GM12864 (cell line): ENCODE results near the gene CNOT1.
A peak's percentile ranks its signal among the peaks of the same experiment; 100 is the strongest.
"Not testable (repeated sequence)": the region's sequence is repeated elsewhere in the genome, so short reads cannot be mapped to it uniquely, and the experiment has no call there.

Experiments used
- DNase-seq: peaks from one replicate; pipeline ENCODE4 v3.0.0-alpha.2; 2011; ENCODE audit warnings: low read depth
- H3K4me3 ChIP-seq: 2 replicates; pipeline ENCODE4 v1.5.1; 2011; ENCODE audit warnings: mild to moderate bottlenecking, low read depth, low read length, control low read depth
- TF ChIP-seq, protein P1 (sequence below): IDR thresholded peaks from 2 replicates; pipeline ENCODE4 v1.5.1; 2011; ENCODE audit warnings: low read depth, mild to moderate bottlenecking, moderate library complexity, low read length, control low read depth, inconsistent platforms; ENCODE audit errors: missing control alignments

Gene CNOT1

DNA sequence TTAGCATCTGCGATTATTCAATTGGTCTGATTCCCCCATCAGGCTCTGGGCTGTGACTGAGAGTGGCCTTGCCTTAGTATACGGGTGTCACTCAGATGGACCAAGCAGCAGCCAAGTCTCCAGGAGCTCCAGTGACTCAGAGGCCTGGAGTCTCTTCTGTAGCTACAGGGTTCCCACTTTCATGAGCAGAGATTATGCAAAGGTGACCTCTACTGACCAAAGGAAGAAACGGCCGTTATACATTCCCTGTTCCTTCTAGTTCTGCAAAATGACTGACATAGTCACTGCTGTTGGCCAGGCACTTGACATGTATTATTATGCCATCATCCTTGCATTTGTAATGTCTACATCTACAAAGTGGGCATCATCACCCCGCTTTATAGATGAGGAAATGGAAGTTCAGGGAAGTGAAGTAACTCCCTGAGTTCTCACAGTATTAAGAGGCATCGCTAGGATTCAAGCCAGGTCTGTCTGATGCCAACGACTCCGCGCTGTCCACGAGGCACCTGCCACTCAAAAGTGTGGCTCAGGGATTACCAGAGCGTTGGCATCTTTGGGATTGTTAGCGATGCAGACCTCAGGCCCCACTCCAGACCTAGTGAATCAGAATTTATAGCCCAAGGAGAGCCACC lies 31.7 kb upstream of the CNOT1 start:
- TF ChIP-seq, protein P1, sequence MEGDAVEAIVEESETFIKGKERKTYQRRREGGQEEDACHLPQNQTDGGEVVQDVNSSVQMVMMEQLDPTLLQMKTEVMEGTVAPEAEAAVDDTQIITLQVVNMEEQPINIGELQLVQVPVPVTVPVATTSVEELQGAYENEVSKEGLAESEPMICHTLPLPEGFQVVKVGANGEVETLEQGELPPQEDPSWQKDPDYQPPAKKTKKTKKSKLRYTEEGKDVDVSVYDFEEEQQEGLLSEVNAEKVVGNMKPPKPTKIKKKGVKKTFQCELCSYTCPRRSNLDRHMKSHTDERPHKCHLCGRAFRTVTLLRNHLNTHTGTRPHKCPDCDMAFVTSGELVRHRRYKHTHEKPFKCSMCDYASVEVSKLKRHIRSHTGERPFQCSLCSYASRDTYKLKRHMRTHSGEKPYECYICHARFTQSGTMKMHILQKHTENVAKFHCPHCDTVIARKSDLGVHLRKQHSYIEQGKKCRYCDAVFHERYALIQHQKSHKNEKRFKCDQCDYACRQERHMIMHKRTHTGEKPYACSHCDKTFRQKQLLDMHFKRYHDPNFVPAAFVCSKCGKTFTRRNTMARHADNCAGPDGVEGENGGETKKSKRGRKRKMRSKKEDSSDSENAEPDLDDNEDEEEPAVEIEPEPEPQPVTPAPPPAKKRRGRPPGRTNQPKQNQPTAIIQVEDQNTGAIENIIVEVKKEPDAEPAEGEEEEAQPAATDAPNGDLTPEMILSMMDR: peak; percentile 69
- H3K4me3 ChIP-seq: no peak overlapping the region
- no peak for DNase-seq

DNA sequence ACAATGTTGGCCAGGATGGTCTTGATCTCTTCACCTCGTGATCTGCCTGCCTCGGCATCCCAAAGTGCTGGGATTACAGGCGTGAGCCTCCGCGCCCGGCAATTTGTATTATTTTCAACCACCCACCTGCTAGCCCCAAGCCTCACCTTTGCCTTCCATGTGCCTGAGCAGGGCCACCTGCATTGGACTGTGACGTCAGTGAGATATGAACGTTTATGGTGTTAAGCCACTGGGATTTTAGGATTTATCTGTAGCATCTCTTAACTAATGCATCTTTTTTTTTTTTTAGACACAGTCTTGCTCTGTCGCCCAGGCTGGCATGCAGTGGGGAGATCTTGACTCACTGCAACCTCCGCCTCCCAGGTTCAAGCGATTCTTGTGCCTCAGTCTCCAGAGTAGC lies 30.3 kb upstream of the CNOT1 start:
- H3K4me3 ChIP-seq, DNase-seq: not testable (repeated sequence)

DNA sequence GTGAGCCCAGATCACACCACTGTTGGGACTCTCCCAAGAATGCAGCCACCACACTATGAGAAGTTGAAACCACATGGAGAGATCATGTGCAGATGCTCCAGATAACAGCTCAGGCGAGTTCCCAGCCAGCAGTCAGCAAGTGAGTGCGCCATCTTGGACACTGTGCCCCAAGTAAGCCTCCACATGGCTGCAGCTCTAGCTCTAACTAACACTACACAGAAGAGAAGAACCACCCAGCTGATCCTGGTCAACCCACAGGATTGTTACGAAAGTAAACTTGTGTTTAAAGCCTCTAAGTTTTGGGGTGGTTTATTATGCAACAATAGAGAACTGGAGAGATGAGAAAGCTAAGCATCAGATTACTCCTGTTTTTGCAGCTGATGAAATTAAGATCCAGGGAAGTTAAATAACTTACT lies 29.2 kb upstream of the CNOT1 start:
- no peak for DNase-seq
- no peak overlapping the region for H3K4me3 ChIP-seq
- TF ChIP-seq, protein P1: no peak

DNA sequence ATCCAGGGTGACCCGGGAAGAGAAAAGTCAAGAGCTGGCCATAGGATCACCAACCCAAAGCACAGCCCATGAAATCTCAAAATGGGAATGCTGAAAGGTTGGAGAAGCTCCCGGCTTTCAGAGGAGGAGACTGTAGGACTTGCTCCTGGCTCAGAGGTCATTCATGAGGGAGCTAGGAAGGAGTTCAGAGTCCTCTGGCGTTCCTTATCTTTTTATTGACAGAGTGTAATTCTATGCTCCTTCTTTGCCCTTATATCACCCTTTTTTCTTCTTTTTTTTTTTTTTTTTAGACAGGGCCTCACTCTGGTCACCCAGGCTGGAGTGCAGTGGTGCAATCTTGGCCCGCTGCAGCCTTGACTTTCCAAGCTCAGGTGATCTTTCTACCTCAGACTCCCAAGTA lies 27.3 kb upstream of the CNOT1 start:
- DNase-seq: no peak
- no peak overlapping the region for H3K4me3 ChIP-seq
- TF ChIP-seq, protein P1: no peak

DNA sequence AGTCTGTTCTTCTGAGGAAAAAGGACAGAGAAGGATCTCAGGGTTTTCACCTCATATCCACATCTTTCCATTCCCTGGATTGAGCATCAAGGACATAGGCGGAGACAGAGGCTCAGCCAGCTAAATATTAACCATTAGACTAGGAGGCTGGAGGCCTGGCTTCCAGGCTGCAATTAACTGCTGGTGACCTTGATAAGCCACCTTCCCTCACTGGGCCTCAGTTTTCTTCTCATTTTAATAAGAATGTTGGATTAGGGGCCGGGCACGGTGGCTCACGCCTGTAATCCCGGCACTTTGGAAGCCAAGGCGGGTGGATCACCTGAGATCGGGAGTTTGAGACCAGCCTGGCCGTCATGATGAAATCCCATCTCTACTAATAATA lies 25.6 kb upstream of the CNOT1 start:
- H3K4me3 ChIP-seq: no peak overlapping the region
- no peak for DNase-seq
- TF ChIP-seq, protein P1: no peak

DNA sequence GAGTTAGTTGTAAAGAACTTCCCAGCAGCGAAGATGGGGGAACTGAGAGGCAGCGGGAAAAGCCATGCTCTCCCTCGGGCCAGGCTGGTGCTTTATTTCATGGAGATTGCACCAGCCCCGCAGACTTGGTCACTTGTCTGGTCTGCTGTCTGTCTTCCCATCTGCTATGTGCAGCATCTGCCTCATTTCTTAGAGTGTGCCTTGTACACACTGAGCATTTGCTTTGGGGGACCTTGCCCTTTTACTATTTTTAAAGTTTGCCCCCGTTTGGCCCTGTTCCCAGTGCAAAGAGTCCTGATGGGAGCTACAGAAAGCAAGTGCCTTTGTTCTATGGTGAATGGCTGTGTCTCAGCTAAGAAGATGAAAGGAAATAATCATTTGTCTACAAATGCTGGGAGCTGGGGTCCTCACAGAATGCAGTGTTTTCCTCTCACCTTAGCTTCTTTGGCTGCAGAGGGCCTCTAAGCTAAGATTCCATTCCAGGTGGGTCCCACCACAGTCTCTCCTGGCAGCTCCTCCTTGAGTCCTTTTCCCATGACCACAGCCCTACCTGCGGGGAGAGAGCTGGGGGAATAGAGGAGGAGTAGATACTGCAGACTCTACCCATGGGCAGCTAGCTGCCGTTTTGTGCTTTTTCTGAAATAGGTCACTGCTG lies 25.1 kb upstream of the CNOT1 start:
- no peak for DNase-seq
- no peak overlapping the region for H3K4me3 ChIP-seq
- TF ChIP-seq, protein P1: no peak

DNA sequence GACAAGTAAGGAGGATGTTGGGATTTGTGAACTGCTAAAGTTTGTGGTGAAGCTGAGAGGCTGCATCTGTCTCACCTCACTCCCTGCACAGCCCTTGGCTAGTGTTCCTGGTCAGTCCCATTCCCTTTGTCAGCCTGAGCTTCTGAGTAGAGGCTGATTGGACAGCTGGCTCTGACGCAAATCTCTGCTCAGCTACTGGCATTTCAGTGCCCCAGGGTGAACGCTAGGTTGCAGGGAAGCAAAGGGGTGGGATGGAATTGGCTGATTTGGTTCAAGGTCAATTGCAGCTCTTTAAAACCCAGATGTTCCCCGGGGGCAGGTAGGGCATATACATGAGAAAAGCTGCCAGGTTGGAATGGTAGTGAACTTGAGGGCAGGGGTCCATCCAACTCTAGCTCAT lies 23.1 kb upstream of the CNOT1 start:
- DNase-seq: no peak
- no peak overlapping the region for H3K4me3 ChIP-seq
- TF ChIP-seq, protein P1: no peak
